Measurements from ENCODE around the gene KRTAP5-6. TPM values are rescaled to one million over a fixed set of nuclear protein-coding genes. Genes with fewer than 3 reads are reported as not detected.

The KRTAP5-6 gene
- polyA plus RNA-seq, 2 of the 4 experiments (the other 2 are of a cell fraction), result not detected

GRCh38 chr11:1745701-1746320, 48.8 kb downstream of the KRTAP5-6 start (continued):
- TF ChIP-seq, protein P1, sequence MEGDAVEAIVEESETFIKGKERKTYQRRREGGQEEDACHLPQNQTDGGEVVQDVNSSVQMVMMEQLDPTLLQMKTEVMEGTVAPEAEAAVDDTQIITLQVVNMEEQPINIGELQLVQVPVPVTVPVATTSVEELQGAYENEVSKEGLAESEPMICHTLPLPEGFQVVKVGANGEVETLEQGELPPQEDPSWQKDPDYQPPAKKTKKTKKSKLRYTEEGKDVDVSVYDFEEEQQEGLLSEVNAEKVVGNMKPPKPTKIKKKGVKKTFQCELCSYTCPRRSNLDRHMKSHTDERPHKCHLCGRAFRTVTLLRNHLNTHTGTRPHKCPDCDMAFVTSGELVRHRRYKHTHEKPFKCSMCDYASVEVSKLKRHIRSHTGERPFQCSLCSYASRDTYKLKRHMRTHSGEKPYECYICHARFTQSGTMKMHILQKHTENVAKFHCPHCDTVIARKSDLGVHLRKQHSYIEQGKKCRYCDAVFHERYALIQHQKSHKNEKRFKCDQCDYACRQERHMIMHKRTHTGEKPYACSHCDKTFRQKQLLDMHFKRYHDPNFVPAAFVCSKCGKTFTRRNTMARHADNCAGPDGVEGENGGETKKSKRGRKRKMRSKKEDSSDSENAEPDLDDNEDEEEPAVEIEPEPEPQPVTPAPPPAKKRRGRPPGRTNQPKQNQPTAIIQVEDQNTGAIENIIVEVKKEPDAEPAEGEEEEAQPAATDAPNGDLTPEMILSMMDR (IDR thresholded peaks at IDR 0.05), result no peak
- no peak for TF ChIP-seq NR3C1 (IDR thresholded peaks at IDR 0.05)
- no peak for TF ChIP-seq MAZ (IDR thresholded peaks at IDR 0.05; ENCODE audit: borderline replicate concordance, low read depth, low read length)
- TF ChIP-seq FOSL2 (IDR thresholded peaks at IDR 0.05), result no peak
- no peak for TF ChIP-seq FOSL2 (CRISPR knock-in tag; IDR thresholded peaks at IDR 0.05)
- TF ChIP-seq, protein P2, sequence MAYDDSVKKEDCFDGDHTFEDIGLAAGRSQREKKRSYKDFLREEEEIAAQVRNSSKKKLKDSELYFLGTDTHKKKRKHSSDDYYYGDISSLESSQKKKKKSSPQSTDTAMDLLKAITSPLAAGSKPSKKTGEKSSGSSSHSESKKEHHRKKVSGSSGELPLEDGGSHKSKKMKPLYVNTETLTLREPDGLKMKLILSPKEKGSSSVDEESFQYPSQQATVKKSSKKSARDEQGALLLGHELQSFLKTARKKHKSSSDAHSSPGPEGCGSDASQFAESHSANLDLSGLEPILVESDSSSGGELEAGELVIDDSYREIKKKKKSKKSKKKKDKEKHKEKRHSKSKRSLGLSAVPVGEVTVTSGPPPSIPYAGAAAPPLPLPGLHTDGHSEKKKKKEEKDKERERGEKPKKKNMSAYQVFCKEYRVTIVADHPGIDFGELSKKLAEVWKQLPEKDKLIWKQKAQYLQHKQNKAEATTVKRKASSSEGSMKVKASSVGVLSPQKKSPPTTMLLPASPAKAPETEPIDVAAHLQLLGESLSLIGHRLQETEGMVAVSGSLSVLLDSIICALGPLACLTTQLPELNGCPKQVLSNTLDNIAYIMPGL (CRISPR knock-in tag; IDR thresholded peaks at IDR 0.05; ENCODE audit: borderline replicate concordance), result no peak
- TF ChIP-seq CBX8 (IDR thresholded peaks at IDR 0.05), result no peak

GRCh38 chr11:1746511-1746931, 49.5 kb downstream of the KRTAP5-6 start:
- CTCF ChIA-PET, result interaction anchor here (1.5 kb wide), 1 partner anchor 22 kb away, joined by 5 read pairs; no protein-coding TSS in a partner anchor
- DNase-seq (ENCODE audit: low read depth in 1 of 2, low spot score in 1 of 2) (no peak), FAIRE-seq (no peak), ATAC-seq (no peak)
- Histone ChIP-seq H3K9me3 (no peaks in the 10 kb centered on the region), H3K27ac (no peak overlapping the region), H3K4me1 (peaks cover 24% of the 10 kb centered on the region; the same call in 2 of the 3 replicates), H3K4me3 (no peak overlapping the region), H3K4me2 (no peak overlapping the region)
- 89% methylated on average over 10 of the region's 22 CpGs for WGBS (ENCODE audit: missing lambda C conversion rate)
- POLR2A ChIA-PET, result no interaction called here
- TF ChIP-seq ZFP36 (IDR thresholded peaks at IDR 0.05; ENCODE audit: borderline replicate concordance, partially characterized antibody) (no peak), CHD4 (IDR thresholded peaks at IDR 0.05; ENCODE audit: borderline replicate concordance) (no peak), TFCP2L1 (CRISPR knock-in tag; IDR thresholded peaks at IDR 0.05) (no peak), RNF2 (IDR thresholded peaks at IDR 0.05; ENCODE audit: borderline replicate concordance, low read depth) (no peak), JUNB (IDR thresholded peaks at IDR 0.05) (no peak), EHF (CRISPR knock-in tag; IDR thresholded peaks at IDR 0.05) (no peak)

GRCh38 chr11:1746956-1747752, 50.2 kb downstream of the KRTAP5-6 start:
- Histone ChIP-seq H3K27ac (no peak overlapping the region), H3K4me3 (no peak overlapping the region), H3K9me3 (no peaks in the 10 kb centered on the region), H3K4me1 (peaks cover 24% of the 10 kb centered on the region; the same call in 2 of the 3 replicates), H3K4me2 (no peak overlapping the region)
- ChIA-PET CTCF (interaction anchor here (0.7 to 1.8 kb wide), 3 partner anchors 10 to 37 kb away, joined by 3 to 6 read pairs (median 5); no protein-coding TSS in a partner anchor), POLR2A (no interaction called here)
- no peak for TF ChIP-seq GATA3 (IDR thresholded peaks at IDR 0.05; ENCODE audit: borderline replicate concordance)
- TF ChIP-seq POLR2AphosphoS2 (conservative IDR thresholded peaks at IDR 0.05; ENCODE audit: low read length), result no peak
- no peak for TF ChIP-seq MYC (IDR thresholded peaks at IDR 0.05; ENCODE audit: borderline replicate concordance, low read length)
- no peak for DNase-seq (ENCODE audit: low read depth in 1 of 2, low spot score in 1 of 2)
- FAIRE-seq, result no peak
- no peak for ATAC-seq
- WGBS (ENCODE audit: missing lambda C conversion rate), result 90% methylated on average over 16 of the region's 21 CpGs

Other genes with a start within 250 kb of the KRTAP5-6 start
- gene MOB2, start 210.4 kb upstream of the KRTAP5-6 start, polyA plus RNA-seq (2011; rRNA removed), result 25.4 and 32.0 TPM in 2 replicates
- 31.9 to 38.2 TPM (median 35.2 TPM) in 3 replicates for gene MOB2, start 210.4 kb upstream of the KRTAP5-6 start, polyA plus RNA-seq (2017; fragmentation: RNase III; extraction: RNeasy Plus Mini Kit Qiagen cat#74134 plus additional on column Dnase treatment)
- gene DUSP8, start 124.9 kb upstream of the KRTAP5-6 start, polyA plus RNA-seq (2011; rRNA removed), result 2.6 and 3.6 TPM in 2 replicates
- 0.59 to 1.2 TPM (median 0.72 TPM) in 3 replicates for gene DUSP8, start 124.9 kb upstream of the KRTAP5-6 start, polyA plus RNA-seq (2017; fragmentation: RNase III; extraction: RNeasy Plus Mini Kit Qiagen cat#74134 plus additional on column Dnase treatment)
- not detected in 2 replicates for gene KRTAP5-1, start 111.9 kb upstream of the KRTAP5-6 start, polyA plus RNA-seq (2011; rRNA removed)
- gene KRTAP5-1, start 111.9 kb upstream of the KRTAP5-6 start, polyA plus RNA-seq (2017; fragmentation: RNase III; extraction: RNeasy Plus Mini Kit Qiagen cat#74134 plus additional on column Dnase treatment), result not detected in 3 replicates
- not detected in 2 replicates for gene KRTAP5-2, start 98.9 kb upstream of the KRTAP5-6 start, polyA plus RNA-seq (2011; rRNA removed)
- gene KRTAP5-2, start 98.9 kb upstream of the KRTAP5-6 start, polyA plus RNA-seq (2017; fragmentation: RNase III; extraction: RNeasy Plus Mini Kit Qiagen cat#74134 plus additional on column Dnase treatment), result not detected in 3 replicates
- not detected in 2 replicates for gene KRTAP5-3, start 88.7 kb upstream of the KRTAP5-6 start, polyA plus RNA-seq (2011; rRNA removed)
- gene KRTAP5-3, start 88.7 kb upstream of the KRTAP5-6 start, polyA plus RNA-seq (2017; fragmentation: RNase III; extraction: RNeasy Plus Mini Kit Qiagen cat#74134 plus additional on column Dnase treatment), result not detected in 3 replicates
- not detected in 2 replicates for gene KRTAP5-4, start 75.1 kb upstream of the KRTAP5-6 start, polyA plus RNA-seq (2011; rRNA removed)
- gene KRTAP5-4, start 75.1 kb upstream of the KRTAP5-6 start, polyA plus RNA-seq (2017; fragmentation: RNase III; extraction: RNeasy Plus Mini Kit Qiagen cat#74134 plus additional on column Dnase treatment), result not detected in 3 replicates
- gene KRTAP5-5, start 67.4 kb upstream of the KRTAP5-6 start, polyA plus RNA-seq (2011; rRNA removed), result not detected in 2 replicates
- gene KRTAP5-5, start 67.4 kb upstream of the KRTAP5-6 start, polyA plus RNA-seq (2017; fragmentation: RNase III; extraction: RNeasy Plus Mini Kit Qiagen cat#74134 plus additional on column Dnase treatment), result not detected in 3 replicates
- gene IFITM10, start 53.4 kb downstream of the KRTAP5-6 start, polyA plus RNA-seq (2011; rRNA removed), result 0.26 and 0.28 TPM in 2 replicates
- 0.55 to 0.78 TPM (median 0.67 TPM) in 3 replicates for gene IFITM10, start 53.4 kb downstream of the KRTAP5-6 start, polyA plus RNA-seq (2017; fragmentation: RNase III; extraction: RNeasy Plus Mini Kit Qiagen cat#74134 plus additional on column Dnase treatment)
- gene CTSD, start 66.7 kb downstream of the KRTAP5-6 start, polyA plus RNA-seq (2011; rRNA removed), result 74.0 and 117 TPM in 2 replicates
- gene CTSD, start 66.7 kb downstream of the KRTAP5-6 start, polyA plus RNA-seq (2017; fragmentation: RNase III; extraction: RNeasy Plus Mini Kit Qiagen cat#74134 plus additional on column Dnase treatment), result 259 to 326 TPM (median 310 TPM) in 3 replicates
- not detected in 2 replicates for gene SYT8, start 137.8 kb downstream of the KRTAP5-6 start, polyA plus RNA-seq (2011; rRNA removed)
- 0.21 to 0.25 TPM (median 0.22 TPM) in 3 replicates for gene SYT8, start 137.8 kb downstream of the KRTAP5-6 start, polyA plus RNA-seq (2017; fragmentation: RNase III; extraction: RNeasy Plus Mini Kit Qiagen cat#74134 plus additional on column Dnase treatment)
- gene TNNI2, start 141.8 kb downstream of the KRTAP5-6 start, polyA plus RNA-seq (2011; rRNA removed), result not detected in 2 replicates
- not detected in 3 replicates for gene TNNI2, start 141.8 kb downstream of the KRTAP5-6 start, polyA plus RNA-seq (2017; fragmentation: RNase III; extraction: RNeasy Plus Mini Kit Qiagen cat#74134 plus additional on column Dnase treatment)
- gene LSP1, start 155.9 kb downstream of the KRTAP5-6 start, polyA plus RNA-seq (2011; rRNA removed), result 0.42 and 0.67 TPM in 2 replicates
- 1.7 to 5.5 TPM (median 3.5 TPM) in 3 replicates for gene LSP1, start 155.9 kb downstream of the KRTAP5-6 start, polyA plus RNA-seq (2017; fragmentation: RNase III; extraction: RNeasy Plus Mini Kit Qiagen cat#74134 plus additional on column Dnase treatment)
- not detected in 2 replicates for gene PRR33, start 194.7 kb downstream of the KRTAP5-6 start, polyA plus RNA-seq (2011; rRNA removed)
- gene PRR33, start 194.7 kb downstream of the KRTAP5-6 start, polyA plus RNA-seq (2017; fragmentation: RNase III; extraction: RNeasy Plus Mini Kit Qiagen cat#74134 plus additional on column Dnase treatment), result not detected in 3 replicates
- gene TNNT3, start 222.5 kb downstream of the KRTAP5-6 start, polyA plus RNA-seq (2011; rRNA removed), result not detected in 2 replicates
- 0.15 TPM in 1 of 3 replicates, not detected in the others for gene TNNT3, start 222.5 kb downstream of the KRTAP5-6 start, polyA plus RNA-seq (2017; fragmentation: RNase III; extraction: RNeasy Plus Mini Kit Qiagen cat#74134 plus additional on column Dnase treatment)

Measured in A549 (cell line).